GM21360 (cell line): ENCODE results near the gene FAM83C.
"Not testable (repeated sequence)": the region's sequence is repeated elsewhere in the genome, so short reads cannot be mapped to it uniquely, and the experiment has no call there.

Source experiments
- ATAC-seq: cut with Tn5 transposase; IDR thresholded peaks from one replicate; pipeline ENCODE4 v1.9.1; 2021; ENCODE audit warnings: mild to moderate bottlenecking, moderate library complexity; ENCODE audit not compliant: unreplicated experiment

FAM83C gene

DNA sequence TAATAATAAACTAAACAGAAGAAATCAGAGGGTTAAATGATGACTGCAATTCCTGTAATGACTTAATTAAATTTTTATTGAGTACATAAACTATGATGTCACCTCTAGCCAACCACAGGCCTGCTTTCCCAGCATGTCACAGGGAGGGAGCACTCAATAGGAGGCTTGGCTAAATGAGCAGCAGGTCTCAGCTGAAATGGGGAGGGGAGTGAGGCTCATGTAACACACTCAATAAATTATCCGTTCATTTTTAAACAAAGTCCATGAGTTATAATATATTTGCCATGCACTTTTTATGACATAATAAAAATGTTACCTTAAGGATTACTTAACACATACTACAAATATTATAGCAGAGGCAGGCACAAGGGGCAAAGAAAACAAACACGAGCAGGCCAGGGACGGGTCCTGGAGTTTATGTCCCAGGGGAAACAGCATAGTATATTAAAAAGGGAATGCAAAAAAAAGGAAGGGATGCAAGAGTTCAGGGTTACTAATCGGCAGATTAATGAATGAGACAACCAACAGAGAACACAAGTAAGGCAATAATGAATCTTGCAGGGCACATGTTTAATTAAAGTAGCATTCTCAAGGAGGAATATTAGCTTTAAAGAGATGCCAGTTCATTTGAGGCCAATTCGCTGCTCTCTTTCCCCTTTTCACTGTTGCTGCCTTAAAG, 27.1 kb upstream of the FAM83C start:
- no peak for ATAC-seq

- no peak for ATAC-seq
These were observed 26.4 kb upstream of the FAM83C start for GRCh38 chr20:35318502-35319157.

GRCh38 chr20:35317416-35318210, 25.4 kb upstream of the FAM83C start:
- ATAC-seq = no peak

GRCh38 chr20:35316086-35316485, 23.9 kb upstream of the FAM83C start:
- ATAC-seq = no peak

GRCh38 chr20:35315632-35316020, 23.4 kb upstream of the FAM83C start:
- ATAC-seq = not testable (repeated sequence)

GRCh38 chr20:35314816-35315631, 22.8 kb upstream of the FAM83C start:
- ATAC-seq = no peak

DNA sequence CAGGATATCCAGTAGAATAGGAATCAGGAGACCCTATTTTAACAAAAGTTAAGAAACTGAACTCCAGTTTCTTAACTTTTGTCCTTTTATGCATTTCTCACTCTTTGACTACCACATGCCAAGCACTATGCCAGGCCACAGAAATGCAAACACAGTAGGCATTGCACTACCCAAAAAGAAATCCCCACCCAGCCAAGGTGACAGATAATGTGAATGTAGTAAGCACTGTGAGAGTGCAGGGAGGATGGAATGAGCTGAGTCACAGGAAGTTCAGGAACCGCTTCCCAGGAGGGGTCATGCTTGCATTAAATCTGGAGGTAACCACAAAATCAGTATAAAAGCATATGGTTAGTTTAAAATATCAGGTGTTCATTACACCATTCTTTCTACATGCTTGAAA, 20.1 kb upstream of the FAM83C start:
- no peak for ATAC-seq

GRCh38 chr20:35311822-35312221, 19.6 kb upstream of the FAM83C start:
- ATAC-seq = no peak

DNA sequence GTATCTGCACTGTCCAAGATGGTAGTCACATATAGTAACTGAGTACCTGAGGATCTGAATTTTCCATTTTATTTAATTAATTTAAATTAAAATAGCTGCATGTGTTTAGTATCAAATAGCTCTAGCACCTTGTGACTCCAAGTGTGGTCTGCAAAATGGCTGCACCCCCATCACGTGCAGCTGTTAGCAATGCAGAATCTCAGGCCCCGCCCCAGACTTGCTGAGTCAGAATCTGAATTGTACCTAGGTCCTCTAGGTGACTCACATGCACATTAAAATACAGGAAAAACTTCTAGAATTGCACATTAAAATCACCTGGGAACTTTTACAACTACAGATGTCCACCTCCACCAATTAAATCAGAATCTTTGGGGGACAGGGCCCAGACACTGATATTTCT, 19.2 kb upstream of the FAM83C start:
- ATAC-seq = no peak

- ATAC-seq = no peak
These were observed 15.7 kb upstream of the FAM83C start for GRCh38 chr20:35307666-35308653.

- no peak for ATAC-seq
These were observed 14.8 kb upstream of the FAM83C start for GRCh38 chr20:35306931-35307517.

DNA sequence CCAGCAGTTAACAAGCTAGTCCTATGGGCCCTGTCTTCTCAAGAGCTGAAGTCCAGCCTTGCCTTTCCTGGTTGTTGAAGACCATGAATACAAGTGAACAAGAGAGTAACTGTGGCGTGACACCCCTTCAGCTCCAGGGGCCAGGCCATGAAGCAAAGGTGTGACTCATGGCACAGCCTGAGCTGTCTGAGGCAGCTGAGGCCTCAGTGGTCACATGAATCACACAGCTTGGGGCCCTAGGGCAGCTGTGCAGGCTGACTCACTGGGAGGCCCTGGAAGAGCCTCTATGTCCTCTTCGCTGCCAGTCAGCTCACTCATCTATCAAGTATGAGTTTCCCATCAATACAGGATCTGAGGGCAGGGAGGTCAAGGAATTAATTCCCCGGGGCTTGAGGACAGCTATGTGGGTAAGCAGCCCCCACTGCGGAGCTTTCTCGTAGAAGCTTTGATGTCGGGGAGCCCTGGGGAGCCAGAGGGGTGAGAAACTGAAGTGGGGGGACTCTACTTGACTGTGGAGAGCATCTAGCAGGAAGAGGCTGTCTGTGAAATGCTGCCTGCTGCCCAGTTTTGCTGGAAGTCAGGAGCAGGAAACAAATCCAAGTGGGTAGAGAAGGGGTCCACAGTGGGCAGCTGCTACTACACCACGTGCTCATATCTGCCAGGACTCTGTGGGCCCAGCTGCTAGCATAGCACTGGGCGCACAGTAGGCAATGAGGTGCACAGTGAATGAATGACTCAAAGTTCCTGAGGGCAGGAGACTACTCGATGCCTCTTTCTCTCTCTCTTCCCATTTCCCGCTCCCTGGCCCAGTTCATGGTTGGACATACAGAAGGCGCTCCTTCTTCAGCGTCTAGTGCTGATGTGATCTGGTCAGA, 13.7 kb upstream of the FAM83C start:
- no peak for ATAC-seq

DNA sequence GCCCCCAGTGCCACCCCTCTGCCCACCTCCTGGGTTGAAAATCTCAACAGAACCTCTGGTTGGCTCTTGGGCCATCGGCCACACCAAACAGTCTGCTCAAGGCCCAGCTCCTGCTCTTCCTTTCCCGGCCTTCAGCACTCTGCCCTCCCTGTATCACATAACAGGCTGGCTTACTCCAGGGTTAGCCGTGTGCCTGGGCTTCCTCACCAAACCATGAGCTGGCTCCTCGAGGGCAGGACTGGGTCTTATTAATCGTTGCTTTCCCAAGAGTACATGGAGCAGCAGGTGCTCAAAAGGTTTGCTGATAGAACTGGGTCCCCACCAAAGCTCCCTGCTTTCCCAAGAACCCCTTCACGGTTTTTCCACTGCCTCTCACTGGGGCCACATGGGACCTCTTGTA, 12.7 kb upstream of the FAM83C start:
- ATAC-seq = no peak

DNA sequence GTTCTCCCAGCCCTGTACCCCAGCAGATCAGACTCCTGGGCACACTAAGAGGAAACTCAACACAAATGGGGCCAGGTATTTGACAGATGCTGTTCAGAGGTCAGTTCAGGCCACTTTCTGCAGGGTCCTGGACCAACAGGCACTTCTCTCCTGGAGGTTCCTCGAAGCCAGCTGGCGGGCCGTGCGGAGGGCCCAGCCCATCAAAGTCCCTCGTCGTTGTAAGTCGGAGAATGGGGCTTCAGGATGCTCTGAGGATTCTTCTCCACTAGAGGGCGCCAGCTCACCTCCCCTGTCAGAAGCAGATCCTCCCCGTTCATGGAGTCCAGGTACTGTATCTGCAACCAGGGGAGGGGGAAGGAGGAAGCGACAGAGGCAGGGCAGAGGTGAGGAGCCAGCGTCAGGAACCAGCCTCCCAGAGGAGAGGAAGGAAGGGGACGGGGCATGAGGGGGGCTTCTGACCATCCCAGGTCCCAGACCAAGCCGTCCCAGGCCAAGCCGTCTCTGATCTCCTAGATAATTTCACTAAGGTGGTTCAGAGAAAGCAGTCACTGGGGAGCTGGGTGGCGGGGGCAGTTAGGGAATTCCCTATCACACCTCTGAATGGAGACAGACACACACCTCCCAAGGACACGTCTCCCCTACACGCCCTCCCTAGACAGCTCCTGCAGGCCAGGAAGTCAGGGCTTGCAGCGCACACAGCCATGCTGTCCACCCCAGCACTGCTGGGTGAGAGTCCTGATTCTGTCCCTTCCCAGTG, 11.7 kb upstream of the FAM83C start:
- ATAC-seq = no peak

- ATAC-seq = no peak
These were observed 11.1 kb upstream of the FAM83C start for GRCh38 chr20:35303382-35303734.

- ATAC-seq = no peak
These were observed 10.5 kb upstream of the FAM83C start for GRCh38 chr20:35302421-35303335.

DNA sequence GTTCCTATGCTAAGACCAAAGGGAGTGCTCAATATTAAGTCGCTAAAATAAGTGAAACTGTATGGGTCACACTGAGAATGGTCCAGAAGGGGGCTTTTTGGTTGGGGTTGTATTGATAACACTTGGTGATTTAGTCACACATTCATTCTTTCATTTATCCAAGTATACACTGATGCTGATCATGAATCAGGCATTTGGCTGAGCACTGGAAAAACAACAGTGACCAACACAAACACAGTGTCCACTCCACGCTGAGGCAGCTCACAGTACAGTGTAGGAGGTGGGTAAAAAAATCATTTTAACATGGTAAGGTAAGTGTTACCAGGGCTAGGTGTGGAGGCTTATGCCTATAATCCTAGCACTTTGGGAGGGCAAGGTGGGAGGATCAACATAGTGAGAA, 9.2 kb upstream of the FAM83C start:
- ATAC-seq = no peak
